Natural killer cell (primary cell): ENCODE results near the gene ZDHHC18. TPM values are rescaled to one million over a fixed set of nuclear protein-coding genes. Genes with fewer than 3 reads are reported as not detected.

Experiments
- ATAC-seq, 3 donors: fragments of 150-1000 bp in 2 of 3; fragments of 200-7000 bp in 1 of 3; cut with Tn5 transposase; 1 replicate in 1 of 3; 2 replicates in 2 of 3; pipeline ENCODE4 v1.10.0; 2021; ENCODE audit warnings: mild to moderate bottlenecking in 2 of 3, moderate library complexity in 2 of 3
- DNase-seq, 2 donors: peaks; one replicate each; pipeline versions ENCODE4 v3.0.0 to v3.0.0-alpha.2; 2013 to 2021; ENCODE audit warnings: mixed read lengths in 1 of 2
- H3K27ac ChIP-seq: one replicate; pipeline ENCODE4 v1.5.1; 2013; ENCODE audit warnings: mild to moderate bottlenecking, low read length
- H3K27me3 ChIP-seq: one replicate; pipeline ENCODE4 v1.6.1; 2013; ENCODE audit warnings: low read length; ENCODE audit not compliant: control insufficient read depth, insufficient read depth
- H3K36me3 ChIP-seq: one replicate; pipeline ENCODE4 v1.6.1; 2013; ENCODE audit warnings: low read length; ENCODE audit not compliant: control insufficient read depth, insufficient read depth
- H3K4me1 ChIP-seq: one replicate; pipeline ENCODE4 v1.6.1; 2013; ENCODE audit warnings: low read length; ENCODE audit not compliant: control insufficient read depth, insufficient read depth
- H3K4me3 ChIP-seq: one replicate; pipeline ENCODE4 v1.5.1; 2013; ENCODE audit warnings: low read length
- H3K9me3 ChIP-seq: one replicate; pipeline ENCODE4 v1.6.1; 2013; ENCODE audit warnings: low read length; ENCODE audit not compliant: control insufficient read depth, insufficient read depth
- H3K27ac Mint-ChIP-seq, 2 donors: one replicate each; pipeline ENCODE4 v1.8.0; 2022; ENCODE audit warnings: mild to moderate bottlenecking in 2 of 2, mixed read lengths in 2 of 2, moderate library complexity in 1 of 2
- H3K27me3 Mint-ChIP-seq, 2 donors: one replicate each; pipeline ENCODE4 v1.8.0; 2022; ENCODE audit warnings: low read depth in 2 of 2, mixed read lengths in 2 of 2
- H3K36me3 Mint-ChIP-seq: one replicate; pipeline ENCODE4 v1.8.0; 2022; ENCODE audit warnings: mixed read lengths
- H3K4me1 Mint-ChIP-seq, 2 donors: one replicate each; pipeline ENCODE4 v1.8.0; 2022; ENCODE audit warnings: mixed read lengths in 2 of 2
- H3K4me3 Mint-ChIP-seq: one replicate; pipeline ENCODE4 v1.8.0; 2022; ENCODE audit warnings: mild to moderate bottlenecking, moderate library complexity, mixed read lengths
- H3K9me3 Mint-ChIP-seq, 2 donors: one replicate each; pipeline ENCODE4 v1.8.0; 2022; ENCODE audit warnings: mixed read lengths in 2 of 2
- CTCF ChIP-seq: fragments of 200-600 bp; IDR thresholded peaks from one replicate; pipeline ENCODE4 v1.8.0; 2022; ENCODE audit warnings: antibody characterized with exemption
- whole genome bisulfite sequencing: methylation state at CpG from one replicate; pipeline ENCODE4 v1.1.7; 2013; ENCODE audit warnings: missing lambda C conversion rate; ENCODE audit not compliant: insufficient coverage; 5-methylcytosine and 5-hydroxymethylcytosine counted together
- intact Hi-C: fragments of 100-400 bp; cut with micrococcal nuclease; formaldehyde crosslinking; loops from one replicate; pipeline ENCODE4 v1.14.2; 2022
- total RNA-seq, 4 donors: library from RNA; stranded (reverse); fragments of 120-200 nt in 1 of 4; gene quantifications; one replicate each; pipeline versions ENCODE4 v1.2.3 to v1.2.4, GENCODE V29; 2013 to 2022

ZDHHC18 gene
- total RNA-seq, 3 donors from 2014 or later (not counting 1 experiment from before 2014, with no cell fraction given): 70.0 to 74.6 (median 72.3) TPM

DNA sequence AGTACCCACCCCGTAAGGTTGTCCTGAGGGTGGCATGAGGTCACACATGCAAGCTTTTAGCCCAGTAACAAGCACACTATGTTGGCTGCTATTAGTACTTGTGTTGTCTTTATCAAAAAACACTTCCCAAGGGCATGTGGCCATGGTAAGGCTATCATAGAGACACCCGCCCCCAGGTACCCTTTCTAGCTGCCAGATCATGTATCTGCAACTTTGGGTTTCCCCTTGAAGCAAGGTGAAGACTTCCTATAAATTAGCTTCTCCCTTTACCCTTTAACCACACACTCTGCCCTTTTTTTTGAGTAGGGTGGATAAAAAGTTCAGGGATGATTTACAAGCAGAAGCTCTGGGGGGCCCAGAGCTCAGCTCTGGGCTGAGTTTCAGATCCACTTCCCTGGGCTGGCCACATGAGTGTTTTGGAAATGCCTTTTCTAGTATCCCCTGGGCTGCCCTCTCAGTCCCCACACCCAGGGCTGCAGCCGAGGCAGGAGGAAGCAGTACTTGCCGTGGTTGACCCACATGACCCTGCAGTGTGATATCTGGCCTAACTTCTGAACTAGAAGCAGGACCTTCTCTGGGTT, 2.0 kb downstream of the ZDHHC18 start:
- no peak for TF ChIP-seq CTCF
- H3K4me1 Mint-ChIP-seq: peaks cover 62 to 70% of the 10 kb centered on the region in 2 donors
- peak overlapping the region; percentile 99 to 100 for H3K27ac Mint-ChIP-seq
- Histone ChIP-seq H3K4me3 (no peak overlapping the region), H3K27me3 (no peaks in the 10 kb centered on the region), H3K36me3 (peaks cover 13% of the 10 kb centered on the region), H3K9me3 (no peaks in the 10 kb centered on the region), H3K27ac (peak overlapping the region; percentile 61), H3K4me1 (peaks cover 73% of the 10 kb centered on the region)
- H3K9me3 Mint-ChIP-seq: no peaks in the 10 kb centered on the region
- ATAC-seq (peak in 2 of 3 donors; percentile 22 to 23), DNase-seq (peak in 1 of 2 donors; percentile 66)
- H3K27me3 Mint-ChIP-seq: no peaks in the 10 kb centered on the region
- no peaks in the 10 kb centered on the region for H3K36me3 Mint-ChIP-seq
- WGBS: 10% methylated on average over 3 of the region's 4 CpGs
- peak overlapping the region; percentile 93 for H3K4me3 Mint-ChIP-seq
- intact Hi-C loops: no loop called here

GRCh38 chr1:26829184-26829911, 2.9 kb downstream of the ZDHHC18 start:
- DNase-seq: peak in 1 of 2 donors; percentile 20
- peaks cover 18% of the 10 kb centered on the region for H3K36me3 ChIP-seq
- H3K4me1 ChIP-seq: peaks cover 81% of the 10 kb centered on the region
- no peaks in the 10 kb centered on the region for H3K27me3 Mint-ChIP-seq
- H3K9me3 ChIP-seq: no peaks in the 10 kb centered on the region
- H3K27ac Mint-ChIP-seq: peak overlapping the region; percentile 99 to 100
- no peak overlapping the region for H3K4me3 ChIP-seq
- no peak for TF ChIP-seq CTCF
- H3K4me3 Mint-ChIP-seq: peak overlapping the region; percentile 45
- ATAC-seq: no peak
- H3K27ac ChIP-seq: peak overlapping the region; percentile 61
- no peaks in the 10 kb centered on the region for H3K9me3 Mint-ChIP-seq
- 91% methylated on average over 5 of the region's 6 CpGs for WGBS
- no peaks in the 10 kb centered on the region for H3K36me3 Mint-ChIP-seq
- peaks cover 71 to 79% of the 10 kb centered on the region in 2 donors for H3K4me1 Mint-ChIP-seq
- H3K27me3 ChIP-seq: no peaks in the 10 kb centered on the region
- intact Hi-C loops: no loop called here

DNA sequence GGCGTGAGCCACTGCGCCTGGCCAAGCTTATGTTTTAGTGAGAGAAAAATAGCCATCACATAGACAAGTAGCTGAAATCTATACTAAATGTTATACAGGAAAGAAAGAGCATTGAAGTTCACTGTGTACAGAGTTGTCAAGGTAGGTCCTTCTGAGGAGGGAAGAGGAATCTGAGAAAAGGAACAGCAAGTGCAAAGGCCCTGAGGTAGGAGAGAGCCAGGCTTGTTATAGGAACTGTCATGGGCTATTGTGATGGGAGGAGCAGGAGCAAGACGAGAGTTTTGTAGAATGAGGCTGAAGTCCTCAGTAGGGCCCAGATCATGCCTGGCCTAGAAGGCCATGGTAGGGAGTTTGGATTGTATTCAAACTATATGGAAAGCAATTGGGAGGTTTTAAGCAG, 4.6 kb downstream of the ZDHHC18 start:
- H3K27ac ChIP-seq: no peak overlapping the region
- no peaks in the 10 kb centered on the region for H3K27me3 Mint-ChIP-seq
- no peaks in the 10 kb centered on the region for H3K27me3 ChIP-seq
- H3K4me3 Mint-ChIP-seq: no peak overlapping the region
- peak overlapping the region; percentile 99 to 100 for H3K27ac Mint-ChIP-seq
- no peak for DNase-seq
- peaks cover 80% of the 10 kb centered on the region for H3K4me1 ChIP-seq
- WGBS: 90% methylated on average over 1 of the region's 3 CpGs
- no peak for ATAC-seq
- H3K4me1 Mint-ChIP-seq: peaks cover 72 to 79% of the 10 kb centered on the region in 2 donors
- no peak for TF ChIP-seq CTCF
- no peak overlapping the region for H3K4me3 ChIP-seq
- H3K9me3 Mint-ChIP-seq: no peaks in the 10 kb centered on the region
- H3K9me3 ChIP-seq: no peaks in the 10 kb centered on the region
- intact Hi-C loops: no loop called here
- peaks cover 31% of the 10 kb centered on the region for H3K36me3 ChIP-seq
- H3K36me3 Mint-ChIP-seq: no peaks in the 10 kb centered on the region
